ENCODE results near the gene GATA2. TPM values are rescaled to one million over a fixed set of nuclear protein-coding genes. Genes with fewer than 3 reads are reported as not detected.

GATA2 gene
- total RNA-seq, 1 donor from 2014 or later = 1.4 TPM

DNA sequence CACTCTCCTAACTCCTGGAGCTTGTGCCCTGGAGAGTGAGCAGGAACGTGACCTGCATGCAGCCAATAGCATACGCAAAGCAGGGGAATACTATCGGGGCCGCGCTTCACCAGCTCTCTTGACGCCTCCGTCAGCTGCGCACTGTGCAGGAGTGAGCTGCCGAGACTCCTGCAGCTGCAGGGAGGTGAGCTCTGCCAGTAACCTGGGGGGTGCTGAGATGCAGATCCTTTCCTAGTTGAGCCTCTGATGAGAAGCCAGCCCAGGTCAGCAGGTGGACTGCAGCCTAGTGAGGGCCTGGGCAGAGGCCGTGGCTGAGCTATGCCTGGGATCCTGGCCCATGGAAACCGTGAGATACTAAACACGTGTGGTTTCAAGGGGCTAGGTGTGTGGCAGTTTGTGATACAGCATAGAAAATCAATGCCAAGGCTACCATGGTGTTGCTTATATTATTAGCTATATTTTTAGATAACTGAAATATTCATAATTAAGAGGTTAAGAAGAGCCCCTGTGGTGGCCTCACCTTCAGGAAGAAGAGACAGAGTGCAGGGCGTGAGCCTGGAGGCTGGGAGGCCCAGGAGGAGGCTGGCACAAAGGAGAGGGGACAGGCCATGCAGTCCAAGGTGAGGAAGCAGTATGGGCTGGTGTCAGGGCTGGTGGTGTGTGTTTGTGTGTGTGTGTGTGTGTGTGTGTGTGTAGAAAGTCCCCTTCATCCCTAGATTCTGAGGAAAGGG lies 20.4 kb downstream of the GATA2 start:
- H3K4me3 ChIP-seq (ENCODE audit: low read depth, low read length) = no peak overlapping the region
- no peak for DNase-seq (ENCODE audit: low read depth)
- TF ChIP-seq CTCF (conservative IDR thresholded peaks at IDR 0.05; ENCODE audit: low read depth, low read length) = no peak

DNA sequence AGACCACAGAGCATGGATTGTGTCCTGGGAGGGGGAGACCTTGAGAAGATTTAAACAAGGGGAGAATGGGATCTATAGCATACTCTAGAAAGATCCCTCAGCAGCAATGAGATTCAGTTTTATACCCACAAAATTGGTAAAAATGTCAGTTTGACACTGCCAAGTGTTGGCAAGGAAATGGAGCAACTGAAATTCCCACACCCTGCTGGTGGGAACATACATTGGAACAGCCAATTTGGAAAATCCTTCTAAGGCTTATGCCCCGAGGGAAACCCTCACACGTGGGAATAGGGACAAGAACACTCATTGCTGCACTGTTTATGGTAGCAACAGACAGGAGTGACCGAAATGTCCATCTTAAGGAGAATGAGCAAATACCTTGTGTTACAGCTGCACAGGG lies 21.3 kb downstream of the GATA2 start:
- H3K4me3 ChIP-seq (ENCODE audit: low read depth, low read length) = no peak overlapping the region
- TF ChIP-seq CTCF (conservative IDR thresholded peaks at IDR 0.05; ENCODE audit: low read depth, low read length) = no peak
- DNase-seq (ENCODE audit: low read depth) = no peak

DNA sequence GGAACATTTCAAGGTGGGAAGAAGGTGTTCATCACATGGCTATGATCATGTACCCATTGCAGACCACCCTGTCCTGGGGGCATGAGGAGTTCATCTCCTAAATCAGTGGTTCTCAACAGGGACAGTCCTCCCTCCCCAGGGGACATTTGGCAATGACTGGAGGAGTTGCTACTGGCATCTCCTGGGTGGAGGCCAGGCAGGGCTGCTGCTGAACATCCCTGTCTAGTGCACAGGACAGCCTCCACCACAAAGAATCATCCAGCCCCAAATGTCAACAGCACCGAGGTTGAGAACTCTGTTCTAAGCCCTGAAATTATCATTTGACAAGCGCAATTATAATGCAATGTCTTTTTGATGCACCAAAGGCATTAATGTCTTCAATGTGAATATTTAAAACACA lies 21.9 kb downstream of the GATA2 start:
- TF ChIP-seq CTCF (conservative IDR thresholded peaks at IDR 0.05; ENCODE audit: low read depth, low read length) = no peak
- DNase-seq (ENCODE audit: low read depth) = no peak
- no peak overlapping the region for H3K4me3 ChIP-seq (ENCODE audit: low read depth, low read length)

GRCh38 chr3:128470134-128470899 lies 22.7 kb downstream of the GATA2 start:
- no peak for TF ChIP-seq CTCF (conservative IDR thresholded peaks at IDR 0.05; ENCODE audit: low read depth, low read length)
- DNase-seq (ENCODE audit: low read depth) = no peak
- no peak overlapping the region for H3K4me3 ChIP-seq (ENCODE audit: low read depth, low read length)

GRCh38 chr3:128469556-128469955 lies 23.4 kb downstream of the GATA2 start:
- TF ChIP-seq CTCF (conservative IDR thresholded peaks at IDR 0.05; ENCODE audit: low read depth, low read length) = no peak
- DNase-seq (ENCODE audit: low read depth) = no peak
- no peak overlapping the region for H3K4me3 ChIP-seq (ENCODE audit: low read depth, low read length)

DNA sequence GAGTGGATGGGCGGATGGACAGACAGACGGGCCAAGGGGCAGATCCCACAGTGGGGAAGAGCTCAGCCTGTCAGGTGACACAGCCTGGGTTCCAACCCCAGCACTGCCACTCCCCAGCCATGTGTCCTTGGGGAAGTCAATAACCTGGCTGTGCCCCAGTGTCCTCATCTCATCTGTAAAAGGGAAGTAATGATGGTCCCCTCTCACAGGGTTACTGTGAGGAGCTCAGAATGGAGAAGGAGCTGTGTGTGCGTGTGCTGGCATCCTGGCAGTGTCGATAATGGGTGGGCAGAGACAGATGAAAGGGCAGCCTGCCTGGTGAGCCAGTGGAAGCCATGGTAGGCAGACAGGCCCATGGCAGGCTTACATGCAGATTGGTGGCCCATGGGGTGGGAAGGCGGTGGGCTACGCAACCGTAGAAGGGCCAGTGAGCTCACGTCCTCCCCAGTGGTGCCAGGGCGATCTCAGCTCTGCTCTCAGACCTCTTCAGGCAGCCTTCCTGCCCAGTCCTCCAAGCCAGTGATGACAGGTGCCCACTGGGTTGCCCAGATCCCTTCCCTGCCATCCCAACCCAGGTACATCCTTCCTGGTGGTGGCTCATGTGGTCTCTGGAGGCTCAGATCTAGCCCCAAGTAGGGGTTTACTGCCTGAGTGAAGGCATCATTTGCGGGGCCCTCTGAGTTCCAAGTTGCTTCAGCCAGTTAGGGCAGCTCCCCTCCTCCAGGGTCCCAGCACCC lies 24.0 kb downstream of the GATA2 start:
- no peak overlapping the region for H3K4me3 ChIP-seq (ENCODE audit: low read depth, low read length)
- no peak for DNase-seq (ENCODE audit: low read depth)
- TF ChIP-seq CTCF (conservative IDR thresholded peaks at IDR 0.05; ENCODE audit: low read depth, low read length) = no peak

Data from epithelial cell of proximal tubule (primary cell).